Stimulated activated CD8-positive, alpha-beta memory T cell treated with anti-CD3 and anti-CD28 coated beads, Interleukin-15, amount 100 ng/mL, for 1 hour (primary cell): ENCODE results near the gene TUBA8.
"Not testable (repeated sequence)": the region's sequence is repeated elsewhere in the genome, so short reads cannot be mapped to it uniquely, and the experiment has no call there.

ENCODE experiments used
- DNase-seq: peaks from one replicate; pipeline ENCODE4 v3.0.0-alpha.2; 2020; ENCODE audit warnings: low read depth

The TUBA8 gene

DNA sequence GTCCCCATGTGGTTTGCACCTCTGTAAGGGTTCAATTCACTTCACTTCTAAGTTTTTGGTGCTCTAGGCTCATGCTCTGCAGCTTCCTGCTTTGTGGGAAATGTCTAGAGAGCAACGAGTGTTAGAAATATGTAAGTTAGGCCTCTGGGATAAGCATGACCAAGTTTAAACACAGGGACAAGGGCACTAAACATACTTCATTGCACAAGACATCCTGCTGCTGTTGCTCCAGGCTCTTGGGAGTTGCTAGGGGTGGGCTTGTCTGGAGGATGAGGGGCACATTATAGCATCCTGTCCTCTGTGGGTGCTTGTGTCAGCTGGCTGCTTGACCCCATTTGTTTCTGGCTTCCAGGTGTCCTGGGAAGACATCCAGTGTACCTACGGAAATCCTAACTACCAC lies 62.8 kb downstream of the TUBA8 start:
- not testable (repeated sequence) for DNase-seq
